Lower lobe of right lung (tissue), 2 donors: Measurements from ENCODE around the gene MBD5. TPM values are rescaled to one million over a fixed set of nuclear protein-coding genes. Genes with fewer than 3 reads are reported as not detected.

Source experiments
- ATAC-seq, 2 donors: fragments of 200-7000 bp; cut with Tn5 transposase; one replicate each; pipeline ENCODE4 v1.9.1; 2020 to 2022; ENCODE audit warnings: mild to moderate bottlenecking in 2 of 2, moderate library complexity in 2 of 2
- DNase-seq: peaks from one replicate; pipeline ENCODE4 v3.0.0-alpha.2; 2020
- H3K27ac ChIP-seq: fragments of 200-600 bp; one replicate; pipeline ENCODE4 v1.8.0; 2022
- H3K27me3 ChIP-seq: fragments of 200-600 bp; one replicate; pipeline ENCODE4 v1.8.0; 2022; ENCODE audit warnings: low read depth
- H3K36me3 ChIP-seq: fragments of 200-600 bp; one replicate; pipeline ENCODE4 v1.8.0; 2022; ENCODE audit warnings: mild to moderate bottlenecking
- H3K4me1 ChIP-seq: fragments of 200-600 bp; one replicate; pipeline ENCODE4 v1.8.0; 2022
- H3K4me3 ChIP-seq: fragments of 200-600 bp; one replicate; pipeline ENCODE4 v1.8.0; 2022; ENCODE audit warnings: mild to moderate bottlenecking
- H3K9me3 ChIP-seq: fragments of 200-600 bp; one replicate; pipeline ENCODE4 v1.8.0; 2022
- CTCF ChIP-seq: fragments of 200-600 bp; IDR thresholded peaks from one replicate; pipeline ENCODE4 v1.8.0; 2022; ENCODE audit warnings: antibody characterized with exemption, mild to moderate bottlenecking
- intact Hi-C: fragments of 100-400 bp; cut with DNase I; formaldehyde crosslinking; loops from one replicate; pipeline ENCODE4 v1.11.0; 2022
- total RNA-seq: library from RNA; stranded (reverse); fragmentation: NEBNext Ultra II Directional; extraction: Animal tissue kit (Norgen Biotek cat#: 25700); gene quantifications from one replicate; pipeline ENCODE4 v1.2.1, GENCODE V29; 2021
- donor health status: DM: no; HTN: yes; CAD: no; lungs with severe emphysema.

The MBD5 gene
- total RNA-seq, 1 donor from 2014 or later: 46.3 TPM

DNA sequence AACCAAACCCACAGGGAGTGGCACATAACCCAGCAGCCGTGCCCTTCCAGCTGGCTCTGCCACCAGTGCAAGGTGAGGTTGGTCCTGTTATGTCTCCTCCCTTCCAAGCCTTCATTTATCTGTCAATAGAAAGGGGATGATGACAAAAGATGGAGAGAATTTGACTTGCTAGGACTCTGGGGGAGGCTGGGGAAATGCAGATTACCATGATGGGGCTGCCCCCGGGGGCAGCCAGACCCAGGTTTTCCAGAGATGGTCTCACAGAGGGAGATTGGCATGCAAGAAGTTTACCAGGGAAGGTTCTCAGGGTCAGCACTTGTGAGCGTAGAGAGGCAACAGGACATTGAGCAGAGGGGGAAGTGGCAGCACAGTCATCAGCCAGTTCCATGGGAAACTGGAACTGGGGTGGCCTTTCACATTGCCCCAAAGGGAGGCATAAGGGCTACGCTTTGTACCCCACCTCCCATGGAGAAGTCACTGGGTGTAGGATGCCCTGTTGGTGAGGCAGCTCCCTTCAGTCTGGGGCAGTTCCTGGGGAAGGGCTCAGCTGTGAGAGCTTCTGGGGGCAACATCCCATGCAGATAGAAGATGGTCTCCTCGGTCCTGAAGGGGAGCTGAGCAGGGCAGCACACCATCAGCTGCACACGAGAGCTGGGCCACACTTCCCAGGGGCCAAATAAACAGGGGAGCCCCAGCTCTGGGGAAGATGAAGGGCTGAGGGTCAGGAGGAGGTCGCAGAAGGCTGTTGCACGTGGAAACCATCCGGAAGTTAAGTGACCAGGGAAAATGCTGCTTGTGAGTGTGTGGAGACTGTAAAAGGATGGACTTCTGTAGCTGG lies 505.8 kb downstream of the MBD5 start:
- Histone ChIP-seq H3K4me3 (no peak overlapping the region), H3K36me3 (no peaks in the 10 kb centered on the region), H3K9me3 (no peaks in the 10 kb centered on the region), H3K27me3 (no peaks in the 10 kb centered on the region), H3K27ac (no peak overlapping the region), H3K4me1 (no peaks in the 10 kb centered on the region)
- intact Hi-C loops: no loop called here
- TF ChIP-seq CTCF: no peak
- DNase-seq: no peak
- peak in 1 of 2 donors; percentile 7 for ATAC-seq

DNA sequence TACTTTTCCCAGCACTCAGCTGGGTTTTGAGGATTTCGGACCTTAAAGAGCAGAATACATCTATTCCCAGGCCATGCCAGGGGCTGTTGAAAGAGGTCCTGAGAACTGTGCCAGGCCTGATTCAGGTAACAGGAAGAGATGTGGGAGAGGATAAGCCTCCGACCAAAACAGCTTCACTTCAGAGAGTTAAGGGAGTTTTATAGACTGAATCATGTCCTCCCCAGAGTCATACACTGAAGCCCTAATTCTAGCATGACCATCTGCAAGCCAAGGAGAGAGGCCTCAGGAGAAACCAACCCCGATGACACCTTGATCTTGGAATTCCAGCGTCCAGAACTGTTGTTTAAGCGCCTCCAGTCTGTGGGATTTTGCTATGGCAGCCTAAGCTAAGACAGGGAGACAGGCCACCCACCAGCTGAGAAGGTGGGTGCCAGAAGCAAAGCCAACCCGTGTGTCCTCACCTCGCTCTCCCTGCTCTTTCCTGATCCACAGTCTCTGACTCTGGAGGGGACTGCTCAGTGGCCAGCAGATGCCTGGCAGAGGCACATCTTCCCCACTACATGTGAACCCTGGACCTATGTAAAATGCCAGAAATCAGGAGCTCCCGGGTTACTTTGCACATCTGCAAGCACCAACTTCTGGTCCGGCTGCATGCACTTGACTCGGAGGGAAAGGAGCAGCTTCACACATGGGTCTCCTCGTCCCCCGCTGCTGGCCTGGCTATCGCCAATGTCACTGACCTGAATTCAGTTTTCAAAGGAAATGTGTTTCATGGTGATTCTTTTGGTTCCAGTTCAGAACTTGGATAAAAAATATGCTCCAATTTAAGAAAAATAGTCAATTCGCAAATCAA lies 506.8 kb downstream of the MBD5 start:
- intact Hi-C loops: no loop called here
- Histone ChIP-seq H3K27ac (no peak overlapping the region), H3K4me3 (no peak overlapping the region), H3K36me3 (no peaks in the 10 kb centered on the region), H3K9me3 (no peaks in the 10 kb centered on the region), H3K4me1 (no peaks in the 10 kb centered on the region), H3K27me3 (no peaks in the 10 kb centered on the region)
- TF ChIP-seq CTCF: no peak
- ATAC-seq (no peak), DNase-seq (no peak)

DNA sequence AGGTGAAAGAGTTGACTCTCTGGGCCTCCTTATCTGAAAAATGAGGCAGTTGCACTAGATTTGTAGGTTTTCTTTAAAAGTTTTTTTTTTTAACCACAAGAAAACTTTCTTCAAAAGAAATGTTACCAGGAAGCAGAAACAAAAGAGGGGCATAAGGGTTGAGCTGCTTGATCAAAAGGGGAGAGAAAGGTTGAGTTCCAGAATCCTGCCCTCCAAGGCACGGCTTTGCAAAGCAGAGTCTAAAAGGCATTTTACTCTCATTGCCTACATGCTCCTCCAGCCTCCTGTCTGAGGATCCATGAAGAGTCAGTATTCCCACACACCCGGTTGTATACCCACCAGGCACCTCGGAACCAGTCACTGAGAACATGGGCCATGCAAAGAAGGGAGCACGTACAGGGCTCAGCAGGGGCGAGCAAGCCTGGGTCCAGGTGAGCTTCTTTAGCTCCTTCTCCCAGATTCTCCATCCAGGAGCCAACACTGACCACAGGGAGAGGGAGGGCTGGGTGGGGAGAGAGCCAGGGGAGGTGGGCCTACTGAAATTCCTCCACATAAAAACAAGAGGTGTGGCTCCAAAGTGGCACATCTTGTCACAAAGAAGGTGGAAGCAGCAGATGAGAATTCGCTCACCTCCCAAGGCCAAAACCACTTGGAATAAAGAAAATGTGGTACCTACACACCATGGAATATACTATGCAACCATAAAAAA lies 507.6 kb downstream of the MBD5 start:
- Histone ChIP-seq H3K4me1 (no peaks in the 10 kb centered on the region), H3K27me3 (no peaks in the 10 kb centered on the region), H3K9me3 (no peaks in the 10 kb centered on the region), H3K27ac (no peak overlapping the region), H3K4me3 (no peak overlapping the region), H3K36me3 (no peaks in the 10 kb centered on the region)
- TF ChIP-seq CTCF: no peak
- intact Hi-C loops: no loop called here
- no peak for DNase-seq
- ATAC-seq: no peak

GRCh38 chr2:148529745-148530144 lies 508.9 kb downstream of the MBD5 start:
- no peaks in the 10 kb centered on the region for H3K27me3 ChIP-seq
- H3K4me3 ChIP-seq: no peak overlapping the region
- ATAC-seq (no peak), DNase-seq (no peak)
- no peak for TF ChIP-seq CTCF
- no peaks in the 10 kb centered on the region for H3K36me3 ChIP-seq
- intact Hi-C loops: no loop called here
- H3K27ac ChIP-seq: no peak overlapping the region
- H3K4me1 ChIP-seq: peaks cover under 1% of the 10 kb centered on the region
- no peaks in the 10 kb centered on the region for H3K9me3 ChIP-seq

GRCh38 chr2:148530350-148530749 lies 509.5 kb downstream of the MBD5 start:
- ATAC-seq (no peak), DNase-seq (no peak)
- TF ChIP-seq CTCF: no peak
- H3K36me3 ChIP-seq: no peaks in the 10 kb centered on the region
- H3K4me3 ChIP-seq: no peak overlapping the region
- no peaks in the 10 kb centered on the region for H3K9me3 ChIP-seq
- H3K27ac ChIP-seq: no peak overlapping the region
- peaks cover 7% of the 10 kb centered on the region for H3K4me1 ChIP-seq
- H3K27me3 ChIP-seq: no peaks in the 10 kb centered on the region
- intact Hi-C loops: no loop called here
